ENCODE results near the gene HIVEP2. TPM values are rescaled to one million over a fixed set of nuclear protein-coding genes. Genes with fewer than 3 reads are reported as not detected.
A peak's percentile ranks its signal among the peaks of the same experiment; 100 is the strongest.

HIVEP2 gene
- total and polyA plus RNA-seq, 5 donors from 2014 or later, result 9.7 to 76.7 (median 12.3) TPM

GRCh38 chr6:142802124-142802523 is 142.9 kb downstream of the HIVEP2 start:
- Histone ChIP-seq H3K4me3 (ENCODE audit: low read depth, low read length) (no peak overlapping the region), H3K36me3 (ENCODE audit: control insufficient read depth, insufficient read depth, low read length) (peaks cover 2% of the 10 kb centered on the region), H3K27ac (ENCODE audit: insufficient read depth, low read length, poor library complexity, severe bottlenecking) (peak overlapping the region; percentile 15), H3K4me1 (ENCODE audit: control insufficient read depth, insufficient read depth, low read length, poor library complexity, severe bottlenecking) (peaks cover 59% of the 10 kb centered on the region), H3K9me3 (ENCODE audit: control insufficient read depth in 2 of 2, low read length in 2 of 2) (no peaks in the 10 kb centered on the region), H3K27me3 (ENCODE audit: control insufficient read depth, insufficient read depth, low read length) (no peaks in the 10 kb centered on the region)
- Mint-ChIP-seq H3K27me3 (no peaks in the 10 kb centered on the region), H3K9me3 (no peaks in the 10 kb centered on the region), H3K36me3 (peaks cover 8% of the 10 kb centered on the region), H3K4me3 (peak overlapping the region in 2 of 4 donors; percentile 42 to 56), H3K4me1 (peaks cover 65 to 98% (median 87%) of the 10 kb centered on the region in 4 donors), H3K27ac (peak overlapping the region; percentile 16 to 92 (median 52))
- no peak for ATAC-seq (ENCODE audit: low read depth in 2 of 2)
- DNase-seq, result no peak

- H3K27ac ChIP-seq (ENCODE audit: insufficient read depth, low read length, poor library complexity, severe bottlenecking), result no peak overlapping the region
- no peak for ATAC-seq (ENCODE audit: low read depth in 2 of 2)
These were observed 144.7 kb downstream of the HIVEP2 start for GRCh38 chr6:142800240-142800639.

GRCh38 chr6:142799639-142800038 is 145.3 kb downstream of the HIVEP2 start:
- peaks cover 3% of the 10 kb centered on the region for H3K36me3 Mint-ChIP-seq
- no peak for ATAC-seq (ENCODE audit: low read depth in 2 of 2)
- H3K9me3 ChIP-seq (ENCODE audit: control insufficient read depth in 2 of 2, low read length in 2 of 2), result no peaks in the 10 kb centered on the region
- no peaks in the 10 kb centered on the region for H3K9me3 Mint-ChIP-seq
- no peak overlapping the region for H3K4me3 Mint-ChIP-seq
- H3K4me1 Mint-ChIP-seq, result peaks cover 52 to 92% (median 79%) of the 10 kb centered on the region in 4 donors
- no peak for DNase-seq
- no peaks in the 10 kb centered on the region for H3K27me3 Mint-ChIP-seq
- H3K4me1 ChIP-seq (ENCODE audit: control insufficient read depth, insufficient read depth, low read length, poor library complexity, severe bottlenecking), result peaks cover 36% of the 10 kb centered on the region
- H3K36me3 ChIP-seq (ENCODE audit: control insufficient read depth, insufficient read depth, low read length), result peaks cover 6% of the 10 kb centered on the region
- H3K27ac ChIP-seq (ENCODE audit: insufficient read depth, low read length, poor library complexity, severe bottlenecking), result no peak overlapping the region
- no peaks in the 10 kb centered on the region for H3K27me3 ChIP-seq (ENCODE audit: control insufficient read depth, insufficient read depth, low read length)
- no peak overlapping the region for H3K27ac Mint-ChIP-seq
- H3K4me3 ChIP-seq (ENCODE audit: low read depth, low read length), result no peak overlapping the region

More at GRCh38 chr6:142800240-142800639, 144.7 kb downstream of the HIVEP2 start:
- Histone ChIP-seq H3K9me3 (ENCODE audit: control insufficient read depth in 2 of 2, low read length in 2 of 2) (no peaks in the 10 kb centered on the region), H3K4me1 (ENCODE audit: control insufficient read depth, insufficient read depth, low read length, poor library complexity, severe bottlenecking) (peaks cover 42% of the 10 kb centered on the region), H3K27me3 (ENCODE audit: control insufficient read depth, insufficient read depth, low read length) (no peaks in the 10 kb centered on the region), H3K36me3 (ENCODE audit: control insufficient read depth, insufficient read depth, low read length) (peaks cover 6% of the 10 kb centered on the region), H3K4me3 (ENCODE audit: low read depth, low read length) (no peak overlapping the region)
- no peaks in the 10 kb centered on the region for H3K9me3 Mint-ChIP-seq
- peaks cover 57 to 95% (median 82%) of the 10 kb centered on the region in 4 donors for H3K4me1 Mint-ChIP-seq
- no peak overlapping the region for H3K4me3 Mint-ChIP-seq
- DNase-seq, result no peak
- no peaks in the 10 kb centered on the region for H3K27me3 Mint-ChIP-seq
- H3K27ac Mint-ChIP-seq, result peak overlapping the region; percentile 52 to 63 (median 62)
- peaks cover 3% of the 10 kb centered on the region for H3K36me3 Mint-ChIP-seq

DNA sequence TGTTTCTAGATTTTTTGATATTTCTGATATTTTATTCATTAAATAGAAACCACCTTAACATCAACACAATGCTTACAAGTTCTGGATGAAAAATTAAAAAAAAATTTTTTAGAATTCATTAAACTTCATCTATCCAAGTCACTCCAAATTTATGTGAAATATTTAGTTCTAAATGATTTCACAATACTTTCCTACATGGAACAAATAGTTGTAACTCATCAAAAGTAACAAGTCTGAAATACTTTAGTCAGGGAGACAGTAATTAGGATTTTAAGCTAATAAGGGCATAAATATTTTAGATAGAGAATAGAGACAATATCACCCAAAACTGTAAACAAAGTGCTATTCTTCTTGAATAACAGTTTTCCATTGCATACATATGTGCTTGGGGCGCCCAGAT is 147.8 kb downstream of the HIVEP2 start:
- peak overlapping the region in 1 of 3 donors; percentile 38 for H3K27ac Mint-ChIP-seq
- Histone ChIP-seq H3K27ac (ENCODE audit: insufficient read depth, low read length, poor library complexity, severe bottlenecking) (peak overlapping the region; percentile 30), H3K4me1 (ENCODE audit: control insufficient read depth, insufficient read depth, low read length, poor library complexity, severe bottlenecking) (peaks cover 19% of the 10 kb centered on the region), H3K9me3 (ENCODE audit: control insufficient read depth in 2 of 2, low read length in 2 of 2) (no peaks in the 10 kb centered on the region), H3K36me3 (ENCODE audit: control insufficient read depth, insufficient read depth, low read length) (peaks cover 6% of the 10 kb centered on the region), H3K27me3 (ENCODE audit: control insufficient read depth, insufficient read depth, low read length) (no peaks in the 10 kb centered on the region), H3K4me3 (ENCODE audit: low read depth, low read length) (no peak overlapping the region)
- H3K4me3 Mint-ChIP-seq, result no peak overlapping the region
- ATAC-seq (ENCODE audit: low read depth in 2 of 2) (no peak), DNase-seq (no peak)
- H3K4me1 Mint-ChIP-seq, result peaks cover 39 to 85% (median 74%) of the 10 kb centered on the region in 4 donors
- peaks cover 0 to 1% (median 0%) of the 10 kb centered on the region in 7 donors for H3K9me3 Mint-ChIP-seq
- peaks cover 6% of the 10 kb centered on the region for H3K36me3 Mint-ChIP-seq
- no peaks in the 10 kb centered on the region for H3K27me3 Mint-ChIP-seq

GRCh38 chr6:142796571-142796970 is 148.4 kb downstream of the HIVEP2 start:
- H3K4me3 Mint-ChIP-seq, result peak overlapping the region in 3 of 4 donors; percentile 19 to 41 (median 40)
- no peaks in the 10 kb centered on the region for H3K27me3 ChIP-seq (ENCODE audit: control insufficient read depth, insufficient read depth, low read length)
- H3K9me3 Mint-ChIP-seq, result peaks cover 0 to 3% (median 0%) of the 10 kb centered on the region in 7 donors
- peak; percentile 30 to 52 for ATAC-seq (ENCODE audit: low read depth in 2 of 2)
- H3K36me3 ChIP-seq (ENCODE audit: control insufficient read depth, insufficient read depth, low read length), result peaks cover 6% of the 10 kb centered on the region
- DNase-seq, result no peak
- peaks cover 15% of the 10 kb centered on the region for H3K4me1 ChIP-seq (ENCODE audit: control insufficient read depth, insufficient read depth, low read length, poor library complexity, severe bottlenecking)
- H3K27me3 Mint-ChIP-seq, result no peaks in the 10 kb centered on the region
- H3K4me3 ChIP-seq (ENCODE audit: low read depth, low read length), result peak overlapping the region; percentile 49
- no peaks in the 10 kb centered on the region for H3K9me3 ChIP-seq (ENCODE audit: control insufficient read depth in 2 of 2, low read length in 2 of 2)
- H3K27ac Mint-ChIP-seq, result peak overlapping the region; percentile 17 to 79 (median 73)
- H3K27ac ChIP-seq (ENCODE audit: insufficient read depth, low read length, poor library complexity, severe bottlenecking), result peak overlapping the region; percentile 25
- H3K4me1 Mint-ChIP-seq, result peaks cover 41 to 85% (median 73%) of the 10 kb centered on the region in 4 donors
- peaks cover 11% of the 10 kb centered on the region for H3K36me3 Mint-ChIP-seq

DNA sequence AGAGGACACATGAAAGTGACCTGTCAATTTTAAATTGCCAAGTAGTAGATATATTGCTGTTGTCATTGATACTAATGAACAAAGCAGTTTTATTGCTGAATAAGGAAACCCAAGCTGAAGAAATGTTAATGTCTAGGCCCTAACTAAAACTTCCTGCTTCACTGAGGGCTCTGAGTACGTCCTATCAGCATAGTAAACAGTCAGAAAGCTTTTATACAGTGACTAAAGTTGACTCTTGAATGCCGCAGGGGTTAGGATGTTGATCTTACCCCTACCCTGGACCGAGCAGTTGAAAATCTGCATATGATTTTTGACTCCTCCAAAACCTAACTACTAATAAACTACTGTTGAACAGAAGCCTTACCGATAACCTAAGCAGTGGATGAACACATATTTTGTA is 149.0 kb downstream of the HIVEP2 start:
- Mint-ChIP-seq H3K9me3 (peaks cover 0 to 3% (median 0%) of the 10 kb centered on the region in 7 donors), H3K4me3 (peak overlapping the region in 1 of 4 donors; percentile 19), H3K36me3 (peaks cover 10% of the 10 kb centered on the region), H3K27ac (peak overlapping the region in 2 of 3 donors; percentile 73 to 79), H3K27me3 (no peaks in the 10 kb centered on the region), H3K4me1 (peaks cover 41 to 84% (median 74%) of the 10 kb centered on the region in 4 donors)
- no peaks in the 10 kb centered on the region for H3K27me3 ChIP-seq (ENCODE audit: control insufficient read depth, insufficient read depth, low read length)
- H3K36me3 ChIP-seq (ENCODE audit: control insufficient read depth, insufficient read depth, low read length), result peaks cover 4% of the 10 kb centered on the region
- H3K9me3 ChIP-seq (ENCODE audit: control insufficient read depth in 2 of 2, low read length in 2 of 2), result no peaks in the 10 kb centered on the region
- H3K4me3 ChIP-seq (ENCODE audit: low read depth, low read length), result peak overlapping the region; percentile 49
- peak in 1 of 2 donors; percentile 52 for ATAC-seq (ENCODE audit: low read depth in 2 of 2)
- H3K27ac ChIP-seq (ENCODE audit: insufficient read depth, low read length, poor library complexity, severe bottlenecking), result peak overlapping the region; percentile 25
- peaks cover 16% of the 10 kb centered on the region for H3K4me1 ChIP-seq (ENCODE audit: control insufficient read depth, insufficient read depth, low read length, poor library complexity, severe bottlenecking)
- peak in 1 of 3 donors; percentile 29 for DNase-seq

DNA sequence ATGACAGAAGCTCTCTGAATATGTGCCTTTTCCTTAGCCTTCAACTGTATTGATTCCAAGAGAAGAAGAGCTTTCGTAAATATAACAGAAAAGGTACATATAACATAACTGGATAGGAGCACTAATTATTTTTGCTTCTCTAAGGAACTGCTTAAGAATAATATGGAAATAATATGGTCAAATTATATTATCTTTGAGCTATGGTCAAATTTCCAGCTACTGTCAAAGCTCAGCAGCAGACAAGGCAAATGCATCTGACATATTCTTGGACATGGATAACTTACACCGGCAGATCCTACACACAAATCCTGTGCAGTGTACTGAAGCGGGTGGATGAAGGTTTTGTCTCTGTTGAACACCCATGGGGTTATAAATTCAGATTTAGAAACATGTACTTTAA is 150.6 kb downstream of the HIVEP2 start:
- H3K36me3 Mint-ChIP-seq, result peaks cover 7% of the 10 kb centered on the region
- DNase-seq (no peak), ATAC-seq (ENCODE audit: low read depth in 2 of 2) (no peak)
- H3K4me1 Mint-ChIP-seq, result peaks cover 40 to 80% (median 69%) of the 10 kb centered on the region in 4 donors
- Histone ChIP-seq H3K4me1 (ENCODE audit: control insufficient read depth, insufficient read depth, low read length, poor library complexity, severe bottlenecking) (peaks cover 12% of the 10 kb centered on the region), H3K27me3 (ENCODE audit: control insufficient read depth, insufficient read depth, low read length) (no peaks in the 10 kb centered on the region), H3K4me3 (ENCODE audit: low read depth, low read length) (no peak overlapping the region), H3K36me3 (ENCODE audit: control insufficient read depth, insufficient read depth, low read length) (peaks cover 4% of the 10 kb centered on the region), H3K27ac (ENCODE audit: insufficient read depth, low read length, poor library complexity, severe bottlenecking) (no peak overlapping the region), H3K9me3 (ENCODE audit: control insufficient read depth in 2 of 2, low read length in 2 of 2) (no peaks in the 10 kb centered on the region)
- no peak overlapping the region for H3K27ac Mint-ChIP-seq
- peak overlapping the region in 1 of 4 donors; percentile 32 for H3K4me3 Mint-ChIP-seq
- H3K9me3 Mint-ChIP-seq, result peaks cover 0 to 4% (median 0%) of the 10 kb centered on the region in 7 donors
- H3K27me3 Mint-ChIP-seq, result no peaks in the 10 kb centered on the region

DNA sequence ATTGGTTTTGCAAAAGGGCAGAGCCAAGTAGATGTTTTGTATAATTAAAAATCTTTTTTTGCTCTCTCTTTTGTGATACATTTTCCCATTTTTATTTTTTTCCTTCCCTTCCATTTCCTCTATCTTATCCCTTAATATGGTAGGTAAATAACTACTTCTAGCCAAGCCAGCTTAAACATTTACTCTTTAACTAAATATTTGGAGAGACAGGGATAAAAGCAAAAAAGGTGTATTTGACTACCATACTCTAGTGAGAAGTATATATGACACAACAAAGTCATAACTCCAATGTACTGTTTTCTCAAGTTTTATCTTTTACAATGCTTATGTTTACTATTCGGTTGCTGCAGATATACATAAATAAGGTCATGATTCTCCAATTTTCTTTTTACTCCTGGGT is 154.7 kb downstream of the HIVEP2 start:
- ATAC-seq (ENCODE audit: low read depth in 2 of 2) (no peak), DNase-seq (no peak)
- Histone ChIP-seq H3K27me3 (ENCODE audit: control insufficient read depth, insufficient read depth, low read length) (no peaks in the 10 kb centered on the region), H3K27ac (ENCODE audit: insufficient read depth, low read length, poor library complexity, severe bottlenecking) (peak overlapping the region; percentile 6), H3K4me1 (ENCODE audit: control insufficient read depth, insufficient read depth, low read length, poor library complexity, severe bottlenecking) (peaks cover 9% of the 10 kb centered on the region), H3K9me3 (ENCODE audit: control insufficient read depth in 2 of 2, low read length in 2 of 2) (no peaks in the 10 kb centered on the region), H3K36me3 (ENCODE audit: control insufficient read depth, insufficient read depth, low read length) (no peaks in the 10 kb centered on the region), H3K4me3 (ENCODE audit: low read depth, low read length) (no peak overlapping the region)
- H3K27ac Mint-ChIP-seq, result peak overlapping the region in 2 of 3 donors; percentile 37 to 92
- H3K36me3 Mint-ChIP-seq, result peaks cover 7% of the 10 kb centered on the region
- H3K27me3 Mint-ChIP-seq, result no peaks in the 10 kb centered on the region
- peaks cover 0 to 4% (median 0%) of the 10 kb centered on the region in 7 donors for H3K9me3 Mint-ChIP-seq
- H3K4me1 Mint-ChIP-seq, result peaks cover 52 to 80% (median 72%) of the 10 kb centered on the region in 4 donors
- H3K4me3 Mint-ChIP-seq, result peak overlapping the region in 1 of 4 donors; percentile 3

Measured in CD4-positive, CD25-positive, alpha-beta regulatory T cell (primary cell).